SH-SY5Y (cell line): ENCODE data around the gene VMP1.

Experiments
- GATA2 ChIP-seq: IDR thresholded peaks from 2 replicates; pipeline ENCODE4 v1.6.1; 2011; ENCODE audit warnings: mild to moderate bottlenecking, low read depth, low read length
- GATA3 ChIP-seq: IDR thresholded peaks from 2 replicates; pipeline ENCODE4 v1.6.1; 2011; ENCODE audit warnings: low read depth, mild to moderate bottlenecking, low read length, moderate library complexity

DNA sequence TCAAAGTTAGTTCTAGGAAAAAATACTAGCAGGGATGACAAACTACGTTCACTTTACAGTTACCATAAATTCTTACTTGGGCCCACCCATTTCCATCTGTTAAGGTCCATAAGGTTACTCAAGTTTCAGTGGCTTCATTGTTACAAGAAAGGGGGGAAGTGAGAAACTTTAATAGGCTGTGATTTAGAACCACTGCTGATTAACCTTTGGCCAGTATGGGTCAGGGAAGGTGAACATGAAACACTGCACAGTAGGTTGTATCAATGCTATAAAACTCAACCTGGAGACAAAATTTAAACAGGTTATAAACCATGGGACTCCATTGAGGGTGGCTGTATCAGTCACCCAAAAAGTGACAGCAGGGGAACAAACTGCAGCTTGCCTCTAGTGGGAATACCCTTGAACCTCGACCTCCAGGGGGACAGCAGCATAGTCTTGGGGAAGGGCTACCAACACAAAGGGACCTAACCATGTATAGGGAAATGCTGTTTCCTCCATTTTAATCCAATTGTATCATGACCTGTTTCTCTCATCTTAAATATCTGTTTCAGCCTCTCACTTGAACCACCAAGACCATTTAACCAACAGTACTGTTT is 10.7 kb upstream of the VMP1 start:
- TF ChIP-seq GATA3 (no peak), GATA2 (no peak)
